ENCODE measurements around the gene HPCAL4. TPM values are rescaled to one million over a fixed set of nuclear protein-coding genes. Genes with fewer than 3 reads are reported as not detected.

The HPCAL4 gene
- polyA plus RNA-seq, 4 donors, result 0.86 to 1.7 (median 1.0) TPM

- DNase-seq (ENCODE audit: low read depth in 4 of 4, low spot score in 3 of 4), result no peak
Measured at GRCh38 chr1:39631361-39632322, 59.6 kb downstream of the HPCAL4 start.

- no peak for DNase-seq (ENCODE audit: low read depth in 4 of 4, low spot score in 3 of 4)
Measured at GRCh38 chr1:39628807-39629350, 62.4 kb downstream of the HPCAL4 start.

Other genes with a start within 250 kb of the HPCAL4 start
- under 1 TPM; 0.32 to 0.86 (median 0.50) TPM for gene BMP8A, start 199.8 kb downstream of the HPCAL4 start, polyA plus RNA-seq (ENCODE audit: insufficient read length in 4 of 4)
- 100 to 1,000 TPM; 193 to 216 (median 199) TPM for gene PABPC4, start 114.6 kb downstream of the HPCAL4 start, polyA plus RNA-seq (ENCODE audit: insufficient read length in 4 of 4)
- 10 to 100 TPM; 21.8 to 26.3 (median 22.5) TPM for gene HEYL, start 51.8 kb downstream of the HPCAL4 start, polyA plus RNA-seq (ENCODE audit: insufficient read length in 4 of 4)
- gene NT5C1A, start 19.3 kb downstream of the HPCAL4 start, polyA plus RNA-seq (ENCODE audit: insufficient read length in 4 of 4), result under 1 TPM; 0.37 to 0.69 (median 0.43) TPM
- gene PPIE, start 47.4 kb upstream of the HPCAL4 start, polyA plus RNA-seq (ENCODE audit: insufficient read length in 4 of 4), result 10 to 100 TPM; 61.8 to 72.9 (median 70.7) TPM
- gene OXCT2, start 79.9 kb upstream of the HPCAL4 start, polyA plus RNA-seq (ENCODE audit: insufficient read length in 4 of 4), result under 1 TPM; 0.17 to 0.47 (median 0.25) TPM
- 1 to 10 TPM; 1.9 to 3.8 (median 2.6) TPM for gene BMP8B, start 97.4 kb upstream of the HPCAL4 start, polyA plus RNA-seq (ENCODE audit: insufficient read length in 4 of 4)
- 10 to 100 TPM; 30.8 to 34.4 (median 32.3) TPM for gene TRIT1, start 192.1 kb upstream of the HPCAL4 start, polyA plus RNA-seq (ENCODE audit: insufficient read length in 4 of 4)
- 10 to 100 TPM in 2 of 4 donors, 1 to 10 TPM in 2; 7.8 to 11.5 (median 9.6) TPM for gene MYCL, start 210.5 kb upstream of the HPCAL4 start, polyA plus RNA-seq (ENCODE audit: insufficient read length in 4 of 4)

Measured in right renal pelvis (tissue), 4 donors.